Measurements from ENCODE around the gene SP140L. TPM values are rescaled to one million over a fixed set of nuclear protein-coding genes. Genes with fewer than 3 reads are reported as not detected.
"Not testable (repeated sequence)": the region's sequence is repeated elsewhere in the genome, so short reads cannot be mapped to it uniquely, and the experiment has no call there.

Gene SP140L
- total RNA-seq, 1 experiment from 2014 or later = 20.3 TPM

DNA sequence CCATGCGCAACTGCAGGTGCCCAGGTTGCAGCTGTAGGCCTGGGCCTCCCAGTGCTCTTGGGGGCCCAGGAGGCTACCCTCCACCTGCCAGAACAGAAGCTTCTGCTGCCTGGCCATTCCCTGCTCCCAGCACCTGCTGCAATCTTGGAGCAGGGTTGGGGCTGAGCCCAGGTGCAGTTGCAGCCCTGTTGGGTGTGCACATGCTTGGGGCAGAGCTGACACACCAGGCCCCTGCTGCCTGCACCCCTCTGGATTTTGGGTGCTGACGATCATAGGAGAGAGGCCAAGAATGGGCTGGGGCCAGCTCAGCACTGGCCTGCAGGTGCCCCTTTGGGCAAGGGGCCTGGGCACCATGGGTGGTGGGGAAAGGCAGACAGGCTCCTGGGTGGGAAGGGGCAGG lies 20.5 kb upstream of the SP140L start:
- no peak for TF ChIP-seq CTCF (IDR thresholded peaks at IDR 0.05; ENCODE audit: unreplicated experiment)
- Mint-ChIP-seq H3K9me3 (ENCODE audit: unreplicated experiment) (peaks cover 13% of the 10 kb centered on the region), H3K27ac (ENCODE audit: low read depth, unreplicated experiment) (no peak overlapping the region), H3K27me3 (ENCODE audit: insufficient read depth, unreplicated experiment) (no peaks in the 10 kb centered on the region), H3K4me3 (ENCODE audit: unreplicated experiment) (no peak overlapping the region), H3K4me1 (ENCODE audit: insufficient read depth, unreplicated experiment) (no peaks in the 10 kb centered on the region), H3K36me3 (ENCODE audit: insufficient read depth, unreplicated experiment) (no peaks in the 10 kb centered on the region)
- intact Hi-C loops (cut with micrococcal nuclease) = no loop called here
- DNase-seq (ENCODE audit: unreplicated experiment) = no peak
- ChIA-PET POLR2A (no interaction called here), CTCF (no interaction called here)
- no TSS peak for BruUV-seq (replicated peaks)

DNA sequence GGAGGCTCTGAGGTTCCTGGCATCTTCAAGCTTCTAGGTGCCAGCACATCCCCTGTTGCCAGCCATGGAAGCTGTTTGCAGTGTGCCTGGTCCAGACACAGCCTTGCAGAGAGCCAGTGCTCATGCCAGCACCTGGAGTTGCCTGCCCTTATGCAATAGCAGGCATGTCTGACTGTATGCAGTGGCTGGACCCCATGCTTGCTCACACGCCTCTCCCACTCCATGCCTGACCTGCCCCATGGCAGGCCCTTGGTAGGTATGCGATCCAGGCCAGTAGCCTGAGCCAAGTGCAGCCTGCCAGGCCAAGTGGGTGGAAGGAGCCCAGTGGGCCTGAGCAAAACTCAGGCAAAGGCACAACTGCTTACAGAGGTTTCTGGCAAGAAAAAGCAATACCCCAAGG lies 19.5 kb upstream of the SP140L start:
- no peak overlapping the region for H3K27ac Mint-ChIP-seq (ENCODE audit: low read depth, unreplicated experiment)
- intact Hi-C loops (cut with micrococcal nuclease) = no loop called here
- BruUV-seq (replicated peaks) = no TSS peak
- no peak for TF ChIP-seq CTCF (IDR thresholded peaks at IDR 0.05; ENCODE audit: unreplicated experiment)
- H3K27me3 Mint-ChIP-seq (ENCODE audit: insufficient read depth, unreplicated experiment) = no peaks in the 10 kb centered on the region
- no peaks in the 10 kb centered on the region for H3K36me3 Mint-ChIP-seq (ENCODE audit: insufficient read depth, unreplicated experiment)
- H3K4me3 Mint-ChIP-seq (ENCODE audit: unreplicated experiment) = no peak overlapping the region
- no peak for DNase-seq (ENCODE audit: unreplicated experiment)
- peaks cover 7% of the 10 kb centered on the region for H3K9me3 Mint-ChIP-seq (ENCODE audit: unreplicated experiment)
- POLR2A ChIA-PET = no interaction called here
- H3K4me1 Mint-ChIP-seq (ENCODE audit: insufficient read depth, unreplicated experiment) = no peaks in the 10 kb centered on the region
- CTCF ChIA-PET = no interaction called here

- Mint-ChIP-seq H3K4me3 (ENCODE audit: unreplicated experiment) (no peak overlapping the region), H3K36me3 (ENCODE audit: insufficient read depth, unreplicated experiment) (no peaks in the 10 kb centered on the region), H3K4me1 (ENCODE audit: insufficient read depth, unreplicated experiment) (no peaks in the 10 kb centered on the region), H3K9me3 (ENCODE audit: unreplicated experiment) (no peaks in the 10 kb centered on the region), H3K27ac (ENCODE audit: low read depth, unreplicated experiment) (no peak overlapping the region), H3K27me3 (ENCODE audit: insufficient read depth, unreplicated experiment) (no peaks in the 10 kb centered on the region)
- intact Hi-C loops (cut with micrococcal nuclease) = no loop called here
- no peak for TF ChIP-seq CTCF (IDR thresholded peaks at IDR 0.05; ENCODE audit: unreplicated experiment)
- CTCF ChIA-PET = no interaction called here
- POLR2A ChIA-PET = no interaction called here
- no TSS peak for BruUV-seq (replicated peaks)
- DNase-seq (ENCODE audit: unreplicated experiment) = no peak
These were observed 18.5 kb upstream of the SP140L start for GRCh38 chr2:230308402-230309000.

DNA sequence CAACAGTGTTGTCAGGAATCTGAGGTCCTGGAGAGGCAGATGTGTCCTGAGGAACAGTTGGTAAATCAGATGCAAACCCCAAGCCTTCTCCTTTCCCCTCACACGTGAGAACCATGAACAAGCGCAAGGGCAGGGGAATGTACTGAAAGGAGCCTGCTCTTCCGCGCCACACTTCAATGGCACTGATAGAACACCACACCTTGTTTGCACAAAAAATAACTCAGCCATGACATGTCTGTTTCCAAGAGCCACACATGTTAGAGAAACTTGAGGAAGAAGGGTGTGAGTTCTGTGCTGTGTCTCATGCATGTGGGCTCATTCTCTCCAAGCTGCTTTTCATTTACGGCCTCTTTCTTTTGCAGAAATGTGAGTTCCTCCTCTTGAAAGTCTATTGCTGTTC lies 16.2 kb upstream of the SP140L start:
- H3K27ac Mint-ChIP-seq (ENCODE audit: low read depth, unreplicated experiment); H3K27me3 Mint-ChIP-seq (ENCODE audit: insufficient read depth, unreplicated experiment); H3K36me3 Mint-ChIP-seq (ENCODE audit: insufficient read depth, unreplicated experiment); H3K4me1 Mint-ChIP-seq (ENCODE audit: insufficient read depth, unreplicated experiment); POLR2A ChIA-PET; BruUV-seq (replicated peaks); H3K4me3 Mint-ChIP-seq (ENCODE audit: unreplicated experiment); DNase-seq (ENCODE audit: unreplicated experiment); CTCF ChIA-PET; H3K9me3 Mint-ChIP-seq (ENCODE audit: unreplicated experiment); intact Hi-C loops (cut with micrococcal nuclease): not testable (repeated sequence)

GRCh38 chr2:230311634-230312033 lies 15.4 kb upstream of the SP140L start:
- CTCF ChIA-PET; POLR2A ChIA-PET; H3K36me3 Mint-ChIP-seq (ENCODE audit: insufficient read depth, unreplicated experiment); intact Hi-C loops (cut with micrococcal nuclease); H3K9me3 Mint-ChIP-seq (ENCODE audit: unreplicated experiment); H3K27me3 Mint-ChIP-seq (ENCODE audit: insufficient read depth, unreplicated experiment); H3K4me3 Mint-ChIP-seq (ENCODE audit: unreplicated experiment); DNase-seq (ENCODE audit: unreplicated experiment); H3K4me1 Mint-ChIP-seq (ENCODE audit: insufficient read depth, unreplicated experiment); BruUV-seq (replicated peaks); H3K27ac Mint-ChIP-seq (ENCODE audit: low read depth, unreplicated experiment): not testable (repeated sequence)
